ENCODE results near the gene TLE1. TPM values are rescaled to one million over a fixed set of nuclear protein-coding genes. Genes with fewer than 3 reads are reported as not detected.

Gene TLE1
- total and polyA plus RNA-seq, 2 donors (not counting 1 experiment from before 2014, with no cell fraction given), result 33.5 to 80.3 TPM

GRCh38 chr9:81729135-81729534, 39.8 kb upstream of the TLE1 start:
- H3K4me1 Mint-ChIP-seq, result peaks cover 22% of the 10 kb centered on the region
- TF ChIP-seq, protein P1, sequence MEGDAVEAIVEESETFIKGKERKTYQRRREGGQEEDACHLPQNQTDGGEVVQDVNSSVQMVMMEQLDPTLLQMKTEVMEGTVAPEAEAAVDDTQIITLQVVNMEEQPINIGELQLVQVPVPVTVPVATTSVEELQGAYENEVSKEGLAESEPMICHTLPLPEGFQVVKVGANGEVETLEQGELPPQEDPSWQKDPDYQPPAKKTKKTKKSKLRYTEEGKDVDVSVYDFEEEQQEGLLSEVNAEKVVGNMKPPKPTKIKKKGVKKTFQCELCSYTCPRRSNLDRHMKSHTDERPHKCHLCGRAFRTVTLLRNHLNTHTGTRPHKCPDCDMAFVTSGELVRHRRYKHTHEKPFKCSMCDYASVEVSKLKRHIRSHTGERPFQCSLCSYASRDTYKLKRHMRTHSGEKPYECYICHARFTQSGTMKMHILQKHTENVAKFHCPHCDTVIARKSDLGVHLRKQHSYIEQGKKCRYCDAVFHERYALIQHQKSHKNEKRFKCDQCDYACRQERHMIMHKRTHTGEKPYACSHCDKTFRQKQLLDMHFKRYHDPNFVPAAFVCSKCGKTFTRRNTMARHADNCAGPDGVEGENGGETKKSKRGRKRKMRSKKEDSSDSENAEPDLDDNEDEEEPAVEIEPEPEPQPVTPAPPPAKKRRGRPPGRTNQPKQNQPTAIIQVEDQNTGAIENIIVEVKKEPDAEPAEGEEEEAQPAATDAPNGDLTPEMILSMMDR (IDR thresholded peaks at IDR 0.05), result no peak
- no peak for TF ChIP-seq EZH2 (IDR thresholded peaks at IDR 0.05; ENCODE audit: borderline replicate concordance, insufficient read depth, low read depth, low read length, poor library complexity, severe bottlenecking)

GRCh38 chr9:81724242-81724889, 35.0 kb upstream of the TLE1 start:
- 33% methylated on average over 1 of the region's 3 CpGs for WGBS (ENCODE audit: insufficient coverage)
- Histone ChIP-seq H2AFZ (ENCODE audit: insufficient read depth, low read depth, low read length, poor library complexity, severe bottlenecking) (no peak overlapping the region), H3K9ac (ENCODE audit: low read length) (no peak overlapping the region), H3K27ac (ENCODE audit: low read length in 2 of 2) (no peak overlapping the region), H4K20me1 (ENCODE audit: control insufficient read depth, insufficient read depth, low read length, poor library complexity, severe bottlenecking) (no peaks in the 10 kb centered on the region), H3K27me3 (replicated peaks in 1 of 4; ENCODE audit: control extremely low read depth in 1 of 4, control insufficient read depth in 3 of 4, insufficient read depth in 4 of 4, low read length in 3 of 4) (no peaks in the 10 kb centered on the region), H3K36me3 (replicated peaks in 1 of 2; ENCODE audit: control extremely low read depth in 1 of 2, control insufficient read depth in 1 of 2, extremely low read depth in 1 of 2, insufficient read depth in 2 of 2, low read length in 1 of 2) (no peaks in the 10 kb centered on the region), H3K9me3 (ENCODE audit: control extremely low read depth in 1 of 3, control insufficient read depth in 2 of 3, insufficient read depth in 1 of 3, low read length in 2 of 3) (peaks cover 0 to 12% (median 0%) of the 10 kb centered on the region in 3 donors), H3K4me3 (ENCODE audit: control extremely low read depth in 1 of 5, extremely low read depth in 1 of 5, insufficient read depth in 1 of 5, low read depth in 2 of 5, low read length in 4 of 5) (no peak overlapping the region), H3K79me2 (ENCODE audit: control insufficient read depth, insufficient read depth, low read length) (no peaks in the 10 kb centered on the region), H3K4me1 (ENCODE audit: control insufficient read depth in 2 of 2, insufficient read depth in 2 of 2, low read length in 2 of 2) (peaks cover 16 to 17% of the 10 kb centered on the region in 2 donors), H3K4me2 (replicated peaks; ENCODE audit: low read depth, low read length, poor library complexity, severe bottlenecking) (no peak overlapping the region)
- H3K27ac Mint-ChIP-seq, result no peak overlapping the region
- DNase-seq (no peak), ATAC-seq (ENCODE audit: low read depth) (no peak)
- no peaks in the 10 kb centered on the region for H3K27me3 Mint-ChIP-seq
- CTCF ChIA-PET, result interaction anchor here (1.0 kb wide), 1 partner anchor 201 kb away, joined by 4 read pairs; no protein-coding TSS in a partner anchor
- intact Hi-C loops (cut with micrococcal nuclease), result no loop called here
- no peak overlapping the region for H3K4me3 Mint-ChIP-seq
- TF ChIP-seq, protein P1 (IDR thresholded peaks at IDR 0.05), result no peak
- no peak for TF ChIP-seq EZH2 (IDR thresholded peaks at IDR 0.05; ENCODE audit: borderline replicate concordance, insufficient read depth, low read depth, low read length, poor library complexity, severe bottlenecking)
- H3K9me3 Mint-ChIP-seq (ENCODE audit: insufficient read depth), result peaks cover 2% of the 10 kb centered on the region
- peaks cover 19% of the 10 kb centered on the region for H3K4me1 Mint-ChIP-seq
- POLR2A ChIA-PET, result no interaction called here

More at GRCh38 chr9:81729135-81729534, 39.8 kb upstream of the TLE1 start:
- Histone ChIP-seq H3K4me1 (ENCODE audit: control insufficient read depth in 2 of 2, insufficient read depth in 2 of 2, low read length in 2 of 2) (peaks cover 22 to 24% of the 10 kb centered on the region in 2 donors), H2AFZ (ENCODE audit: insufficient read depth, low read depth, low read length, poor library complexity, severe bottlenecking) (no peak overlapping the region), H3K4me2 (replicated peaks; ENCODE audit: low read depth, low read length, poor library complexity, severe bottlenecking) (peak overlapping the region; percentile 60), H3K27me3 (replicated peaks in 1 of 4; ENCODE audit: control extremely low read depth in 1 of 4, control insufficient read depth in 3 of 4, insufficient read depth in 4 of 4, low read length in 3 of 4) (no peaks in the 10 kb centered on the region), H3K4me3 (ENCODE audit: control extremely low read depth in 1 of 5, extremely low read depth in 1 of 5, insufficient read depth in 1 of 5, low read depth in 2 of 5, low read length in 4 of 5) (peak overlapping the region; percentile 15 to 54 (median 42)), H4K20me1 (ENCODE audit: control insufficient read depth, insufficient read depth, low read length, poor library complexity, severe bottlenecking) (no peaks in the 10 kb centered on the region), H3K27ac (ENCODE audit: low read length in 2 of 2) (peak overlapping the region; percentile 60 to 69), H3K9me3 (ENCODE audit: control extremely low read depth in 1 of 3, control insufficient read depth in 2 of 3, insufficient read depth in 1 of 3, low read length in 2 of 3) (peaks cover 0 to 14% (median 0%) of the 10 kb centered on the region in 3 donors), H3K9ac (ENCODE audit: low read length) (peak overlapping the region; percentile 48), H3K79me2 (ENCODE audit: control insufficient read depth, insufficient read depth, low read length) (no peaks in the 10 kb centered on the region), H3K36me3 (replicated peaks in 1 of 2; ENCODE audit: control extremely low read depth in 1 of 2, control insufficient read depth in 1 of 2, extremely low read depth in 1 of 2, insufficient read depth in 2 of 2, low read length in 1 of 2) (no peaks in the 10 kb centered on the region)
- WGBS (ENCODE audit: insufficient coverage), result no CpG with 5 or more reads among the region's 4 CpGs
- ATAC-seq (ENCODE audit: low read depth), result peak; percentile 73
- peak; percentile 76 for DNase-seq
- H3K27ac Mint-ChIP-seq, result peak overlapping the region; percentile 85
- H3K9me3 Mint-ChIP-seq (ENCODE audit: insufficient read depth), result no peaks in the 10 kb centered on the region
- H3K4me3 Mint-ChIP-seq, result peak overlapping the region; percentile 78
- ChIA-PET POLR2A (interaction anchor here (0.7 to 1.7 kb wide), 2 partner anchors 39 to 74 kb away, joined by 3 to 9 read pairs; partner anchors contain the start of gene TLE1), CTCF (interaction anchor here (0.6 to 1.3 kb wide), 5 partner anchors 42 to 263 kb away, joined by 3 to 4 read pairs (median 3); no protein-coding TSS in a partner anchor)
- no peaks in the 10 kb centered on the region for H3K27me3 Mint-ChIP-seq
- intact Hi-C loops (cut with micrococcal nuclease), result loop anchor here (1.0 kb wide), 2 partner anchors 39 to 74 kb away; no protein-coding TSS in a partner anchor
